Stimulated activated CD4-positive, alpha-beta T cell treated with anti-CD3 and anti-CD28 coated beads, TNF-alpha, amount 100 ng/mL, for 48 hours (primary cell): ENCODE measurements around the gene LY6G6D.

Source experiments
- DNase-seq, 3 donors: peaks; one replicate each; pipeline ENCODE4 v3.0.0-alpha.2; 2020; ENCODE audit warnings: low read depth in 3 of 3

The LY6G6D gene

DNA sequence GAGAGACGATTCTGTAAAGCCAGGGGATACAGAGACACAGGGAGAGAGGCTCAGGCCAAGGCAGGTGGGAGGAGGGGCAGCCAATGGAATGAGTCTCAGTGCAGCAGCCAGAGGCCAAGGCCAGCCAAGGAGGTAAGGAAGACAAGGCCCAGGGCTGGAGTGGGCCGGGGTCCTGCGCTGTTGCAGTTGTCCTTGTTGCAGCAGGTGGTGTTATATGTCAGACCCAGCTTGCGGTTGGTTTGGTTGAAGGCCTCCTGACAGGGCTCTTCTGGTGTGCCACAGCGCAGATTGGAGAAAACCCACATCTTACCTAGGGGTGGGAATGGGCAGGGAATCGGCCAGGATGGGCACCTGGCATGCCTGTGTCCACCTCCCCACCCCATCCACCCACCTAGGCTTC is 3.9 kb downstream of the LY6G6D start:
- DNase-seq, result no peak

DNA sequence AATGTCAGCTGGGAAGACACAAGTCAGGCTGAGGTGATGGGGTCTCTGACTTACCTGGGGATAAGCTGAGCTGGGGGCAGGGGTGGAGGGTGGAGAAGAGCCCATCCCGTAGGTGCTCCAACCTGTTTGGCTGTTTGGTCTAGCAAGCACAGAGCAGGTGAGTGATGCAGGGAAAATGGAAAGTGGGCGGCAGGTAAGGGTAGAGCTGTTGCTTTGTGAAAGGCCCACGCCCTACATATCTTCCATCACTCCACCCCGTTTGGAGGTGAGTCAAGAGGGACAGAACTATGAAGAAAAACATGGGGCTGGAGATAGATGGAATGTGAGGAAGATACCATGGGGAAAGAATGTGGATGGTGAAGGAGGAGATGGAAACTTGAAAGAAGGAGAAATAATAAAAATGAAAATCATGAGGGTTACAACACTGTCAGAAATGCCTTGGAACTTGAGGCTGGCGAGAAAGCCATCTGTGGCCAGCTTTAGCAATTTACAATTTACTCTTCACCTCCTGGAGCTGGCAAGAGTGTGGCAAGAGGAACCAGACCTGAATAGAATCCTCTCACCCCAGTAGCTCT is 5.1 kb downstream of the LY6G6D start:
- no peak for DNase-seq

DNA sequence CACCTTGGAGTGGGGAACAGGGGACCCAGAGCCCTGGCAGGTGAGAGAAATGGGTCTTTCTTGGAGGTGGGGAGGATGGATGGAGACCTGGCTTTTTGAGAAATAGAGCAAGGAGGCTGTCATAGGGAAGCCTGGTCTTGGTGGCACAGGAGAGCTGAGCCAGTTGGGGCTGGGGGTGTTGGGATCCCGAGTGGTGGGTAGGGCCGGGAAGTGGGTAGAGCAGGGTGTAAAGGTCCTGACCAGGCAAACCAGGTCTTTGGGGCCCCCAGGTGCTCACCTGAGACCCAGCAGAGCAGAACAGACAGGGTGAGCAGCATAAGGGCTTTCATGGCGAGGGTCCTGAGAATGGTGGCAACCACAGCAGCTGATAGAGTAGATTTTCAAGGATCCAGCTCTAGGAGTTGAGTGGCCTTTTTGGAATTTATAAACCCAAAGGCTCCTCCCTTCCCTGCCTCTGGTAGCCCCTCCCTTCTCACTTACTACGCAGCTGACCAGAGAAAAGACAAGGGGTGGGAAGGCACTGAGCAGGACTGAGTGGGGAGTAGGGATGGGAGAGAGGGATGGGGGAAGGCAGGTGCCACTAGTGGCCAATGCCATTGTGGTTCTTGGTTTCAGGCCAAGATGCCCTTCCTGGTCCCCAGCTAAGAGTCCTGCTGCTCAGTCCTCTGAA is 6.3 kb downstream of the LY6G6D start, which contains the start of gene LY6G6C:
Gene LY6G6C, minus strand, starts transcription at position 396 of the 670 bp plus-strand sequence. Its CDS starts 67 bp downstream, at position 329.
- DNase-seq, result no peak

DNA sequence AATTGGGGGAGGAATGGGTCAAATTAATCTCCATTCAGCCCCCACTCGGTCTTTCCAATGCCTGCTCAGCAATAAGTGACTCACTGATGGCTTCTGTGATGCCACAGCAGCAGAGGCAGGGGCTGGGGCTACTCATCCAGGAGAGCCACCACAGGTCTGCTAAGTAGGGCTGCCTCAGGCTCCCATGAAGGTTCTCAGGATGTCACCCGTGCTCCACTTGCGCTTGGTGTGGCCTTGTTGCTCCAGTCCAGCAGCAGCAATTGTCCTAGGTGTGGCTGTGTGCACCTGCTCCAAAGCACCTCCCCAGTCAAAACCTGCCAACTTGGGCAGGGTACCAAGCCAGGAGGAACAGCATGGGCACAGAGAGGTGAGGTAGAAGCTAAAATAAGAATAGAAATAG is 7.0 kb downstream of the LY6G6D start:
- DNase-seq, result no peak

DNA sequence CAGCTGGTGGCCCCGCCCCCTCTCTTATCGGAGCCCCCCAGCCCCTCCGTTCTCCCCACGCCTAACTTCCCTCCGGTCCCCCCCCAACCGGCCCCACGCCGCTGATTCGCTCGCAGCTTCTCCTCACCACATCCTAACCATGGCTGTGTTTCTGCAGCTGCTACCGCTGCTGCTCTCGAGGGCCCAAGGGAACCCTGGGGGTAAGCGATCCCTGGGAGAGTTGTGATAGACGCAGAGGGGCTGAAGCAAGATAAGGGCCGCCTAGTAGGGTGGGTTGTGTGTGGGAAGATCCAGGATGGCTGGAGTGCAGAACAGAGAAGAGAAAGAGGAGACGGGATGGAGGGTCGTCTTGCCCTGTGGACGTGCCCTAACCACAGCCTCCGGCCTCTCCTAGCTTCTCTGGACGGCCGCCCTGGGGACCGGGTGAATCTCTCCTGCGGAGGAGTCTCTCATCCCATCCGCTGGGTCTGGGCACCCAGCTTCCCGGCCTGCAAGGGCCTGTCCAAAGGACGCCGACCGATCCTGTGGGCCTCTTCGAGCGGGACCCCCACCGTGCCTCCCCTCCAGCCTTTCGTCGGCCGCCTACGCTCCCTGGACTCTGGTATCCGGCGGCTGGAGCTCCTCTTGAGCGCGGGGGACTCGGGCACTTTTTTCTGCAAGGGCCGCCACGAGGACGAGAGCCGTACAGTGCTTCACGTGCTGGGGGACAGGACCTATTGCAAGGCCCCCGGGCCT is 8.3 kb downstream of the LY6G6D start, which contains the start of gene MPIG6B:
Gene MPIG6B, plus strand, starts transcription at position 129 of the 735 bp plus-strand sequence. Its CDS starts 11 bp downstream, at position 140.
- DNase-seq, result no peak

DNA sequence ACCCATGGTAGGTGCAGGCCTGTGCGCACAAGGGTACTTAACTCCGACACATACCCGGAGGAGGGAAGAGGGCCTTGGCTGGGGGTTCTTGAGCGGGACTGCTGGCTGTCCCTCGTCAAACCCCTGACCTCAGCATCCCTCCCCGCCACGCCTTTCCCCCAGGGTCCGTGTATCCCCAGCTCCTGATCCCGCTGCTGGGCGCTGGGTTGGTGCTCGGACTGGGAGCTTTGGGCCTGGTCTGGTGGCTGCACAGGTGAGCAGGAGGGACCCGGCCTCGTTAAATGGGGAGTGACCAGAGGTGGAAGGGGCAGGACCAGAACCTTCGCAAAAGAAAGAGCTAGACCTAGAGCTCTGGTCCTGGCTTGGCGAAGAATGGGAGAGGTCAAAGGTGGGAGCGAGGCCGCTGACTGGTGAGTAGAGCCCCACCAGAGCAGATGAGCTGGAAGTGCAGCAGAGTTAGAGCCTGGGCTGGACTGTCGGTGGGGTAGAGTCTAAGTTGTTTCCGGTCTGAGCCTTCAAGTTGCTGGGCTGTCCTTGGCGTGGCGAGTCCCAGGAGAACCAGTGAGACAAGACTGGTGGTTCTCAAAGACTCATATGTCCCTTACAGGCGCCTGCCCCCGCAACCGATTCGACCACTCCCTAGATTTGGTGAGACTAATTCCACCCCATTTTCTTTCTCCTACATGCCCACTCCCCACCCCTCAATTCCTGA is 9.0 kb downstream of the LY6G6D start:
- DNase-seq, result no peak

DNA sequence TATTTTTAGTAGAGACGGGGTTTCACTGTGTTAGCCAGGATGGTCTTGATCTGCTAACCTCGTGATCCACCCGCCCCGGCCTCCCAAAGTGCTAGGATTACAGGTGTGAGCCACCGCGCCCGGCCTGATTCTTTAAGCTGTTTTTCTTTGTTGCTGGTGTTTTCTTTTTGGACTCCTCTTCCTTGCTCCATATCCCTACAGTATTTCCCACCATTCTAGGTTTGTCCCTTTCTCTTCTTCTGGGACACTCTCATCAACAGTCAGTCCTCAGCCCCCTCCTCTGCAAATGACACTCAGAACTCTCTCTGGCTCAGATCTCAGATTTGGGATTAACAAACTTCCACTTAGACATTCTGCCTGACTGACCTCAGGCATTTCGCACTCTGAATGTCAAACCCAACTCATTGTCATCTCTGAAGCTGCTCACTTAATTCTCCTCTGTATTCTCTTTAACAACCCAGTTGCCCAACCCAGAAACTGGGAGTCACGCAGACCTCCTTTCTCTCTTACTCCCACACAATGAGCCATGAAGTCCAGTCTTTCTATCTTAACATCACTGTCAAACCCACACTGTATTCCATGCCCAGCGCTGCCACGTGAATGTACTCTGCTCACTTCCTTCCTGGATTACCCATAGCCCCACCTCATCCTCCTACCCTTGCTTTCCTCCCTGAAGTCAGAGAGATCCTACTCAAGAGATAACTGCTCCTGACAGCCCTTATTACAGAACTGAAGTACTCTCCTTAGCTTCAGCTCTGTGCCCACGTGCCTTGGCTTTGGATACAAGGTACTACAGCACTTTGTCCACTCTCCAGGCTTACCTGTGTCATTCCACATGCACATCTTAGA is 10.6 kb downstream of the LY6G6D start:
- no peak for DNase-seq

DNA sequence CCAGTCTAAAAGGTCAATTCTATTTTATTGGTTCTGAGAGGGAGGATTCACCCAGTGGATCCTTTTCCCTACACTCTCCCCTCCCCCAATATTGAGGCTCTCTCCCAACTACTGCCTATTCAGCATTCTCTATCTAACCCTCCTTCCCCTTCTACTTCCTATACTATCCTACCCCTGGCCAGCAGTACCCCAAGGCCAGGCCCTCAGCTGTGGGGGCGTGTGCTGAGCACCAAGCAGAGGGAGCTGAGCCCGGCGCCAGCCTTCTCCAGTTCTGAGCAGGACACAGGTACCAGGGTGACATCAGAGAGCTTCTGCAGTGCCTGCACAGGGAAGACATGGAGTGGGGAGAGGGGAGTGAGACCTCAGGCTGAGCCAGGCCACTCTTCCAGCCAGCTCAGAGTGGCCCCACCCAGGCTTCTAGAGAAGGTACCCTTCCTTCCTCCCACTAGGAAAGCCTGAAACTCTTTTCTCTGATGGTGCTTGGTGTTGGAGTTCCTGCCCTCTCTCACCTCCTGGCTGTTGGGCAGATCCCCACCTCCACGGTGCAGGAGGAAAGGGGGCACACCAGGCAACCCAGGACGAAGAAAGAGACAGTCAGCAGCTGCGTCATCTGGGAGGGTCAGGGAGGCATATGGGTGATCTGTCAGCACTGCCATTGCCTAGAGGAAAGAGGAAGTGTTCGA is 12.0 kb downstream of the LY6G6D start:
- DNase-seq, result no peak

DNA sequence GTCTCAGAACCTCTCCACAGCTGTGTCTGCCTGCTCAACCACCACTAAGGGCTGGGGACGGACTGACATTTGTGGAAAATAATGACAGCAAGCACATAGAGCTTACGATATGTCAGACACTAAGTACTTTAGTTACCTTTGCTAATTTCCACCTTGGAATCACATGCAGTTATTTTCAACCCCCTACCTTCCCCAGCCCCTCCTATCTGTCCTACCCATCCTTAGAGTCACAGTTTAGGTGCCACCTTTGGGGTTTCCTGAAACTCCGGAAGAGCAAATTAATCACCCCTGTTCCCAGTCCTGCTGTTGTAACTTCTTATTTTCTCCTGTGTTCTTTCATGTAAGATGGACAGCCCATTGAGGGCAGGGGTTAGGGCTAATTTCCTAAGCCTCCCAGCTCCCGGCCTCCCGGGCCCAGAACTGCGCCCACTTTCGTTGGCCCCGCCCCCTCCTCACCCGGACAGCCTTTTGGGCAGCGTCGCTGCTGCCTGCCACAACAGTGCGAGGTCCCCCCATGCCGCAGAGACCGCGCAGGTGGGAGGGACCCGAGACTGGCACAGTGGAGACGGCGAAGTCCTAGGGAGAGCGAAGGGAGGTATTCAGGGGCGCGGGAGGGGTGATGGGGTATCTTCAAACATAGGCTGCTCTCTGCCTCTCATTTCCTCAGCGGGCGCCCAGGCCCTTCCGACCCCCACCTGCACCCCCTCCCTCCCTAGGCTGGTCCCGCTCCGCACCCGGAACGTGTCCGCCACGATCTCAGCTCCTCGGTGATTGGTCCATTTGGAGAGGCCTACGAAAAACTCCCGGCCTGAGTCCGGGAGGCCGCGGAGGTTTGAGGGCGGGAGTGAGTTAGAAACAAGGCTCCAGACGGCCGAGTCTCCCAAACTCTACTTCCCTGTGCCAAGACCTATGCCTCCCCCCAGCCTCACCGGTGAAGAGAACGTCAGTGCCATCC is 12.8 kb downstream of the LY6G6D start:
- DNase-seq, result no peak

DNA sequence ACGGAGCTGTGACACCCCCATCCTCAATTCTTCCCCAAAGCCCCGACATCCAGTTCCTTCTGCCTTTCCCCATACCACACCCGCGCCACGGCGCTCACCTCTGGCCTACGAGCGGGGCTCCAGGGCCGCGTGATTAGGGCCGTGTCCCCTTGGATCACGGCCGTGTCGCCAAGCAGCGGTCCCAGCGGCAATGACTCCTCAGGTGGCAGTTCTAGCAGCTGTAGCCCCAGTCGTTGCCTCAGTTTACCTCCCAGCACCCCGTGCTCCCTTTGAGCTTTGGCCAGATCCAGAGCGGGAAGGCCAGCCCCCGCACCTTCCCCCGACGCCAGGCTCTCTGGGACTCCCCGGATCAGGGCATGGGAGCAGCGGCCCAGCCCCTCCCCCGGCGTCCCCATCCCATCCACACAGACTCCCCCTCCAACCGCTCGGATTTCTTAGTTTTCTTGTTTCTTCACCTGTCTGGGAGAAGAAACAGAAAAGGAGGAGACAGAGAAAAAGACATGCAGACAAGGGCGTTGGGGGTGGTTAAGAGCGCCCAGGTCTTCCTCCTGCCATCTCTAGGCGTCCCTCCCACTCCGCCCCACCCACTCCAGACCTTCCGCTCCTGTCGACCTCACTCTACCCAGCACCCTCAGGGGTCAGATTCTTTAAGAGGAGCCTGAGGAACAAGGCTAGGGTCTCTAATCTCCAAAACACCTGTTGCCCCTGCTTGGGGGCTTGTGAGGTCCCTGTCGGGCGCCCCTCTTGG is 13.8 kb downstream of the LY6G6D start, which contains the start of gene DDAH2:
Gene DDAH2, minus strand, starts transcription at position 533 of the 748 bp plus-strand sequence. Its CDS starts 138 bp downstream, at position 395.
- no peak for DNase-seq

DNA sequence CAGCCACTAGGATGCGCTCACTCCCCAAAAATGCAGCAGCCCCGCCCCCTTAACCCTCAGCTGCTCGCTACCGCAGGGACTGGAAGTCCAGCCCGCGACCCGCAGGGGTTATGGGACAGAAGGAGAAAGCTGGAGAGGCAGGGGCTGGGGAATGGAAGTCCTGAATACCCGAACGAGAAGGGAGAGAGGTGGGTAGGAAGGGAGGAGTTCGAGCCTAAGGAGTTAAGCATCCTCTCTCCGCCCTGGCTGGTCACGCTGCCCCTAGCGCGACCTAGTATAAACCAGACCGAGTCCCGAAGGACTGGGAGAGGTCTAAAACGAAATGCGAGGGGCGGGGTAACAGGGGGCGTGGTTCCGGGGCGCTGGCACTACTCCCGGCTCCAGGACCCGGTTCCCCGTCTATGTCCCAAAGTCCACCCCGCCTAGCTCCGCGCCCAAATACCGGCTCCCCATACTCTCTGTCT is 14.4 kb downstream of the LY6G6D start:
- peak in 2 of 3 donors; percentile 55 to 78 for DNase-seq

DNA sequence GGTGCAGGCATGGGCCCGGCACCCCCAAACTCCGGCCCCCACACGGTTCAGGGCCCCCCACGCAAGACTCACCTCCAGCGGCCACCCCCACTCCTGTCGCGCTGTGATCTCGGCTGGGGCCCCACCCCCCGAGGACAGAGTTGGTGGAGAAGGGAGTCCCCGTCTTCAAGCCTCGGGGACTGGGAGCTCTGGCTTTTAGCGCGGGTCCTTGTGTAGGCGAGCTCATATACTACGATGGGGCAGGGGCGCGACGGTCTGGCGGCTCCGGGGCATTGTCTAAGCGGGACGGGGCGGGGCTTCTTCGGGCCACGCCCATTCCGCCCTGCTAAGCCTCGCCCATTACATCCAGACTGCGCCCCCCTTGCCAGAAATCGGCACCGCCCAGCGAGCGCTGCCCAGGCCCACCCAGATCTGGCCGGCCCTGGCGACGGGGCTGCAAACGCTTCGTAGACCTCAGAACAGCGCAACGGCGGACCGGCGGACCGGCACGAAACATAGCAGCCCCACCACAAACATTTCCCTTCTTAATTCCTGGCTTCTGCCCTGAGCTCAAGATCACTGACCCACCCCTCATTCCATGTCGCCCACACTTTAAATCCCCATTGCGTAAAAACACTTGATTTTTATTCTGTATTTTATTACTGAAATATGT is 15.0 kb downstream of the LY6G6D start:
- peak in 1 of 3 donors; percentile 53 for DNase-seq

DNA sequence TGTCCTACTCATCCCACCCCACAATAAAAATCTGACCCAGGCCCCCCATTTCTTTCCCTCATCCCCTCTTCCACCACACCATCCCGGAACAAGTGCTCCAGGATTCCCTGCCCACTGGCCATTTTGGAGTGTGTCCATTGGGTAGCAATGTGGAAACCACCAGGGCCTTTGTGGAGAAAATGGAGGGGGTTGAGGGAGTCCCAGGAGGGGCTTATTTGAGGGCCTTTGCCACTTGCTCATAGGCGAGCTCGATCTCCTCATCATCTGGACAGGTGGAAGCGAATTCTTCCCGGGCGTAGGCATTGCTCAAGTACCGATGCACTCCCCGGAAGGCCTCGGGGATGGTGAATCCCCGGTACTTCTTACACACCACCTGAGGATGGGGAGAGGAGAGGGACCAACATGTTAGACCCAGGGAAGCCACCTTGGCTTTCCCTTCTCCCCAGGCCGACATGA is 15.5 kb downstream of the LY6G6D start:
- DNase-seq, result no peak

DNA sequence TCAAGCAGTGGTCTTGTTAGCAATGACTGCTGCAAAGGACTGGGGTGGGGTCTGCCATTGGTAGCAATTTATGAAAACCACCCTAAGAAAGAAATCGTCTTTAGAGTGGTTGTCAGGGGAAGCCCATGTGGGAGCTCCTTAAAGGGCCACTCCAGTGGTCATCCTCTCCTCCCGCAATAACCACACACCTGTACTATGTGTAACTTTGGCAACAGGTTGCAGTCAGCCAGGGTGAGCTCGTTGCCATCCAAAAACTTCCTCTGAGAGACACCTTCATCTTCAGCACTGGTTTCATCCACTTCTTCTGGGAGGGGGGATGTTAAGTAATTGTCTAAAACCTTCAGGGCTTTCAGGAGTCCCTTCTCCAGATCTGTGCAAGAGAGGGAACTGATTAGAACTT is 16.9 kb downstream of the LY6G6D start:
- no peak for DNase-seq

DNA sequence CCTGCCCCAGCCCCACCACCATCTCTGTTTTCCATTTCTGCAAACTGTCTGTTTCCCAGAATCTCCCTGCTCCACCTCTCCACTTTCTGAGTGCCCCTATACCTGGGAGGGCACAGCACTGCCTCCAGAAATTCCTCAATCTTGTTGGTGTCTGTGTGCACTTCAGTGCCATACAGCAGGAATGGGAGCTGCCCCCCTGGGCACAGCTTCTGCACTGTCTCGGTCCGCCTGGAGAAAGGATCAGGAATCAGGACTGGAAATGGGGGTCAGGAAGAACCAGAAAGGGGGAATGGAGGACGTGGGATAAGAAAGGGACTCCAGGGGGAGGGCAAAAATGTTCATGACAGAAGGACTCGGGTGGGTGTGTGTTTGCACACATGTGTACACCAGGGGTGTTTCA is 18.6 kb downstream of the LY6G6D start:
- no peak for DNase-seq

DNA sequence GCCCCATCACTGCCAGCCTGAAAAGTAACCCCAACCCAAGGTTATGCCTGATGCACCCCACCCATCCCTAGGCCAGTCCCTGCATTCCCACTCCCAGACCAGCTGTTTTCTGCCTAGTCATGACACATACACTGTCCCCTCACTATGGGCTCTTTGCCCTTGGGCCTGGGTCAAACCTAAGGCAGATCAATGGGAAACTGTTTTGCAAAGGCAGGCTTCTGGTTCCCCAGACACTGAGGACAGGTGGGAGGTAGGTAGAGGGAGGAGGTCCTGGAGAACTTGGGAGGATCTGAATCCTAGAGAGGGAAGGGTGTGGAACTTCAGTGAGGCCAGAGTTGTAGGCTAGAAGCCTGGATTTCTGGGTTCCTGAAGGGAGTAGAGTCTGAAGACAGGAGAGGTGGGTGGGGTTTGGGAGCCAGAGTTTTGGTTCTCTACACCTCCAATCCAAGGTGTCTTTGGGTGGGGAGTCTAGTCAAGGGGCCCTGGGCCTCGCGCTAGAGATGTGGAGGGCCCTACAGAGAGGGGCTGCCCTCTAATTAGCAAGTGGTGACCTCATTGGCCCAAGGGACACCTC is 19.2 kb downstream of the LY6G6D start:
- DNase-seq, result no peak

DNA sequence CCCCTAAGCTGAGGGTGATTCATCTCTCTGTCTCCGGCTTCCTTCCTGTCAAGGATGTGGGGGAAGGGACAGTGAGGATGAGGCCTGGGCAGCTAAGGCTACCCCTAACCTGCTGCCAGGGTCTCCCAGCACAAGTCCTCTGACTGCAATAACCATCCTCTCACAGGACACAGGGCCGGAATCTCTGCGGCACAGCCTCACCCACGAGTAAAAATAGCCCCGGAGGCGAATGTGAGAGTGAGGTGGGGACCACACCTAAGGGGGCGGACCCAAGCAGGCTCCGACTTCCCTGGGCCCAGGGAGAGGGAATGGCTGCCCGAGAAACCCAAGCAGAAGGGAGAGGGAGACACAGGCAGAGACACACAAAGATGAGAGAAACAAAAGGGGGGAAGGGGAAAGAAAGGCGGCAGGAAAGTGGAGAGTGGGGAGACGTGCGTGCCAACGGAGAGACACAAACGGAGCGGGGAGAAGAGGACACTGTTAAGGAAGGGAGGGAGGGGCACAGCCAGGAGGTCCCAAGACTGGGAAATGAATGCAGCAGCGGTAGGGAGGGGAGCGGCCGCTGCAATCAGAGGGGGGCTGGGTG is 19.8 kb downstream of the LY6G6D start:
- DNase-seq, result peak in 1 of 3 donors; percentile 48
